Measurements from ENCODE around the gene SNX13.

The SNX13 gene

DNA sequence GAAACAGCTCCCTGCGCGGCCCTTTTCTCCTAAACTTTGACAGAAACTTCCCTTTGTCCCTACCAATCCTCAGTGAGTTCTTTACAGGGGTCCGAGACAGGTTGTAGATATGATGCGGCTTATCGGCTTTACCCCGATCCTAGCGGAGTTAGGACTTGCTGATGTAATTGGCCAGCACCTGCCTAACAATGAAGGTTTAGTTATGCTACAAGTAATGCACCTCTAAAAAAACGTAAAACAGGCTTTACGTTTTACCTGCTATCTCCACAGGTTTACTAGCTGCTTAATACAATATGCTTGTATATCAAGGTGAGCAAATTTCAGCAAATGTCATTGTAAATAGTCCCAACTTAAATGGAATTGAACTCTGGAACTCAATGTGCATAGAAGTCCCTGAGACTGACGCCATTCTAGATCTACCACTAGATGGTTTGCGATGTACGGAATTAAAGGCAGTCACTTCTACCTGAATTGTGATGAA lies 697 bp upstream of the SNX13 start:
- Histone ChIP-seq H2AK5ac (ENCODE audit: low read length) (peak overlapping the region; percentile 26), H3K23ac (ENCODE audit: low read length) (no peak overlapping the region), H4K8ac (ENCODE audit: low read depth, low read length) (peak overlapping the region; percentile 95), H3K27me3 (ENCODE audit: insufficient read depth, low read length) (no peaks in the 10 kb centered on the region), H3K79me2 (ENCODE audit: control insufficient read depth, insufficient read depth, low read length, poor library complexity) (peaks cover 9% of the 10 kb centered on the region), H3K18ac (ENCODE audit: low read length) (peak overlapping the region; percentile 67), H2AFZ (ENCODE audit: insufficient read depth, low read length, poor library complexity) (peak overlapping the region; percentile 95), H3K9ac (ENCODE audit: low read length) (peak overlapping the region; percentile 63), H3K4me3 (ENCODE audit: low read depth, low read length) (peak overlapping the region; percentile 93), H4K12ac (ENCODE audit: low read depth, low read length) (peak overlapping the region; percentile 79), H2BK120ac (ENCODE audit: insufficient read depth, low read length, poor library complexity) (peak overlapping the region; percentile 85), H4K91ac (ENCODE audit: low read depth, low read length) (peak overlapping the region; percentile 89), H3K4me2 (ENCODE audit: low read length) (peak overlapping the region; percentile 97), H3K36me3 (ENCODE audit: control insufficient read depth in 1 of 2, insufficient read depth in 2 of 2, low read length in 2 of 2) (no peaks in the 10 kb centered on the region), H3K27ac (ENCODE audit: low read depth, low read length) (peak overlapping the region; percentile 85), H3K4ac (ENCODE audit: low read depth, low read length) (peak overlapping the region; percentile 15), H3K79me1 (ENCODE audit: low read length) (peaks cover 13% of the 10 kb centered on the region), H3K9me3 (ENCODE audit: insufficient read depth, low read depth, low read length) (no peaks in the 10 kb centered on the region), H2BK5ac (ENCODE audit: low read depth, low read length, poor library complexity) (peak overlapping the region; percentile 95), H2BK12ac (ENCODE audit: low read length) (peak overlapping the region; percentile 67), H3K14ac (ENCODE audit: low read length) (peak overlapping the region; percentile 94), H3K4me1 (ENCODE audit: control insufficient read depth in 1 of 2, insufficient read depth in 2 of 2, low read length in 2 of 2) (peaks cover 0 to 2% of the 10 kb centered on the region in 2 experiments)
- DNase-seq, result peak; percentile 54 to 80
- no CpG with 5 or more reads among the region's 12 CpGs for WGBS (ENCODE audit: extremely low coverage, insufficient coverage, insufficient read length)

- Histone ChIP-seq H2BK12ac (ENCODE audit: low read length) (peak overlapping the region; percentile 25), H4K8ac (ENCODE audit: low read depth, low read length) (peak overlapping the region; percentile 96), H3K27me3 (ENCODE audit: insufficient read depth, low read length) (no peaks in the 10 kb centered on the region), H3K36me3 (ENCODE audit: control insufficient read depth in 1 of 2, insufficient read depth in 2 of 2, low read length in 2 of 2) (no peaks in the 10 kb centered on the region), H3K9me3 (ENCODE audit: insufficient read depth, low read depth, low read length) (no peaks in the 10 kb centered on the region), H3K4ac (ENCODE audit: low read depth, low read length) (peak overlapping the region; percentile 95), H3K4me3 (ENCODE audit: low read depth, low read length) (peak overlapping the region; percentile 93), H2AK5ac (ENCODE audit: low read length) (peak overlapping the region; percentile 89), H4K91ac (ENCODE audit: low read depth, low read length) (peak overlapping the region; percentile 92), H3K27ac (ENCODE audit: low read depth, low read length) (peak overlapping the region; percentile 92), H3K4me2 (ENCODE audit: low read length) (peak overlapping the region; percentile 70), H3K23ac (ENCODE audit: low read length) (no peak overlapping the region), H2BK5ac (ENCODE audit: low read depth, low read length, poor library complexity) (peak overlapping the region; percentile 89), H2BK120ac (ENCODE audit: insufficient read depth, low read length, poor library complexity) (peak overlapping the region; percentile 85), H3K18ac (ENCODE audit: low read length) (peak overlapping the region; percentile 97), H3K79me2 (ENCODE audit: control insufficient read depth, insufficient read depth, low read length, poor library complexity) (peaks cover 9% of the 10 kb centered on the region), H3K14ac (ENCODE audit: low read length) (peak overlapping the region; percentile 97), H3K4me1 (ENCODE audit: control insufficient read depth in 1 of 2, insufficient read depth in 2 of 2, low read length in 2 of 2) (peaks cover 0 to 2% of the 10 kb centered on the region in 2 experiments), H4K12ac (ENCODE audit: low read depth, low read length) (peak overlapping the region; percentile 88), H2AFZ (ENCODE audit: insufficient read depth, low read length, poor library complexity) (peak overlapping the region; percentile 91), H3K9ac (ENCODE audit: low read length) (peak overlapping the region; percentile 94), H3K79me1 (ENCODE audit: low read length) (peaks cover 13% of the 10 kb centered on the region)
- no CpG with 5 or more reads among the region's 29 CpGs for WGBS (ENCODE audit: extremely low coverage, insufficient coverage, insufficient read length)
- DNase-seq, result peak; percentile 15 to 38
These were observed 540 bp downstream of the SNX13 start for GRCh38 chr7:17939606-17940301.

DNA sequence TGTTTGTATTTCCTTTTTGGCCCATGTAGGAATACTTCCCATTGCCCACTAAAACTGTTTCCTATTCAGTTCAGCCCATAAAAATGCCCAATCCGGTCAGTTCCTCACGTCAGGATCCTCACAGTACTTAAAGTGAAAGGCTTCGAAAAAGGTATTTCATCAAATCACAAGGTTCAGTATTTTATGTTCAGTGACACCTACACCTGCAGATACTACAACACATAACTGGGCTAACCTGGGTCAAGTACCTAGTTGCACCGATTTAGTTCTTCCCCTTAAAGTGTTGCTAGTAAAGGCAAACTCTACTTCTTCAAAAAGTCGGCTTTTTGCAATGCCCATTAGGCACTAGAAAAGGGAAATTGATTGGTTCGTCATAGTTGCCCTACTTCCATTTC lies 1.1 kb downstream of the SNX13 start:
- Histone ChIP-seq H3K23ac (ENCODE audit: low read length) (no peak overlapping the region), H2BK5ac (ENCODE audit: low read depth, low read length, poor library complexity) (no peak overlapping the region), H3K4me3 (ENCODE audit: low read depth, low read length) (no peak overlapping the region), H3K4me2 (ENCODE audit: low read length) (peak overlapping the region; percentile 70), H3K36me3 (ENCODE audit: control insufficient read depth in 1 of 2, insufficient read depth in 2 of 2, low read length in 2 of 2) (no peaks in the 10 kb centered on the region), H3K4ac (ENCODE audit: low read depth, low read length) (no peak overlapping the region), H3K18ac (ENCODE audit: low read length) (no peak overlapping the region), H2AK5ac (ENCODE audit: low read length) (no peak overlapping the region), H3K79me2 (ENCODE audit: control insufficient read depth, insufficient read depth, low read length, poor library complexity) (peaks cover 9% of the 10 kb centered on the region), H3K9me3 (ENCODE audit: insufficient read depth, low read depth, low read length) (no peaks in the 10 kb centered on the region), H3K4me1 (ENCODE audit: control insufficient read depth in 1 of 2, insufficient read depth in 2 of 2, low read length in 2 of 2) (peaks cover 0 to 4% of the 10 kb centered on the region in 2 experiments), H4K8ac (ENCODE audit: low read depth, low read length) (no peak overlapping the region), H2BK12ac (ENCODE audit: low read length) (no peak overlapping the region), H2BK120ac (ENCODE audit: insufficient read depth, low read length, poor library complexity) (no peak overlapping the region), H3K14ac (ENCODE audit: low read length) (no peak overlapping the region), H3K79me1 (ENCODE audit: low read length) (peaks cover 13% of the 10 kb centered on the region), H4K12ac (ENCODE audit: low read depth, low read length) (no peak overlapping the region), H3K9ac (ENCODE audit: low read length) (no peak overlapping the region), H4K91ac (ENCODE audit: low read depth, low read length) (no peak overlapping the region), H3K27ac (ENCODE audit: low read depth, low read length) (no peak overlapping the region), H2AFZ (ENCODE audit: insufficient read depth, low read length, poor library complexity) (no peak overlapping the region), H3K27me3 (ENCODE audit: insufficient read depth, low read length) (no peaks in the 10 kb centered on the region)
- DNase-seq, result peak in 1 of 2 donors; percentile 24
- WGBS (ENCODE audit: extremely low coverage, insufficient coverage, insufficient read length), result no CpG with 5 or more reads among the region's 6 CpGs

- H3K4me1 ChIP-seq (ENCODE audit: control insufficient read depth in 1 of 2, insufficient read depth in 2 of 2, low read length in 2 of 2), result peaks cover 2 to 4% of the 10 kb centered on the region in 2 experiments
- no peak overlapping the region for H4K8ac ChIP-seq (ENCODE audit: low read depth, low read length)
- no peak overlapping the region for H3K4ac ChIP-seq (ENCODE audit: low read depth, low read length)
- peaks cover 14% of the 10 kb centered on the region for H3K79me2 ChIP-seq (ENCODE audit: control insufficient read depth, insufficient read depth, low read length, poor library complexity)
- no peak overlapping the region for H3K14ac ChIP-seq (ENCODE audit: low read length)
- no peak overlapping the region for H3K4me3 ChIP-seq (ENCODE audit: low read depth, low read length)
- no peaks in the 10 kb centered on the region for H3K9me3 ChIP-seq (ENCODE audit: insufficient read depth, low read depth, low read length)
- no peak overlapping the region for H2AK5ac ChIP-seq (ENCODE audit: low read length)
- no peaks in the 10 kb centered on the region for H3K36me3 ChIP-seq (ENCODE audit: control insufficient read depth in 1 of 2, insufficient read depth in 2 of 2, low read length in 2 of 2)
- H3K27ac ChIP-seq (ENCODE audit: low read depth, low read length), result no peak overlapping the region
- peaks cover 13% of the 10 kb centered on the region for H3K79me1 ChIP-seq (ENCODE audit: low read length)
- H3K27me3 ChIP-seq (ENCODE audit: insufficient read depth, low read length), result no peaks in the 10 kb centered on the region
- no peak overlapping the region for H2BK120ac ChIP-seq (ENCODE audit: insufficient read depth, low read length, poor library complexity)
- no peak for DNase-seq
- H4K12ac ChIP-seq (ENCODE audit: low read depth, low read length), result no peak overlapping the region
- no peak overlapping the region for H2AFZ ChIP-seq (ENCODE audit: insufficient read depth, low read length, poor library complexity)
- no peak overlapping the region for H2BK12ac ChIP-seq (ENCODE audit: low read length)
- H4K91ac ChIP-seq (ENCODE audit: low read depth, low read length), result no peak overlapping the region
- WGBS (ENCODE audit: extremely low coverage, insufficient coverage, insufficient read length), result 100% methylated on average over 1 of the region's 2 CpGs
- H2BK5ac ChIP-seq (ENCODE audit: low read depth, low read length, poor library complexity), result no peak overlapping the region
- H3K23ac ChIP-seq (ENCODE audit: low read length), result no peak overlapping the region
- no peak overlapping the region for H3K18ac ChIP-seq (ENCODE audit: low read length)
- H3K4me2 ChIP-seq (ENCODE audit: low read length), result no peak overlapping the region
- no peak overlapping the region for H3K9ac ChIP-seq (ENCODE audit: low read length)
These were observed 2.7 kb downstream of the SNX13 start for GRCh38 chr7:17937506-17938120.

Data from trophoblast cell (in vitro differentiated cells and primary cell).